Endodermal cell (in vitro differentiated cells): ENCODE data around the gene CTDSP1. TPM values are rescaled to one million over a fixed set of nuclear protein-coding genes. Genes with fewer than 3 reads are reported as not detected.
A peak's percentile ranks its signal among the peaks of the same experiment; 100 is the strongest.

Experiments used
- DNase-seq: peaks from one replicate; pipeline ENCODE4 v3.0.0-alpha.2; 2017
- H3K27ac ChIP-seq: 2 replicates; pipeline ENCODE4 v1.5.1; 2013; ENCODE audit warnings: mild to moderate bottlenecking, low read depth, low read length, moderate library complexity
- H3K27me3 ChIP-seq: 2 replicates; pipeline ENCODE4 v1.6.1; 2013; ENCODE audit warnings: mild to moderate bottlenecking, low read length, moderate library complexity; ENCODE audit not compliant: insufficient read depth, control insufficient read depth, poor library complexity, severe bottlenecking
- H3K36me3 ChIP-seq: 2 replicates; pipeline ENCODE4 v1.7.0; 2013; ENCODE audit warnings: mild to moderate bottlenecking, low read length, moderate library complexity; ENCODE audit not compliant: control insufficient read depth, insufficient read depth
- H3K4me1 ChIP-seq: one replicate; pipeline ENCODE4 v1.7.0; 2013; ENCODE audit warnings: low read length; ENCODE audit not compliant: control insufficient read depth, insufficient read depth
- H3K4me3 ChIP-seq: 2 replicates; pipeline ENCODE4 v1.5.1; 2013; ENCODE audit warnings: mild to moderate bottlenecking, low read length, moderate library complexity
- H3K9ac ChIP-seq: 2 replicates; pipeline ENCODE4 v1.6.1; 2013; ENCODE audit warnings: mild to moderate bottlenecking, low read length, moderate library complexity; ENCODE audit not compliant: poor library complexity, severe bottlenecking; ENCODE audit errors: extremely low read depth
- H3K9me3 ChIP-seq: 2 replicates; pipeline ENCODE4 v1.6.1; 2013; ENCODE audit warnings: mild to moderate bottlenecking, low read length, moderate library complexity; ENCODE audit not compliant: control insufficient read depth
- H3K27ac Mint-ChIP-seq: 2 replicates; pipeline ENCODE4 v1.8.0; 2020; ENCODE audit warnings: mixed read lengths
- H3K27me3 Mint-ChIP-seq: 2 replicates; pipeline ENCODE4 v1.8.0; 2021; ENCODE audit warnings: mild to moderate bottlenecking, mixed read lengths; ENCODE audit not compliant: insufficient read depth
- H3K36me3 Mint-ChIP-seq: 2 replicates; pipeline ENCODE4 v1.8.0; 2020; ENCODE audit warnings: low read depth, mixed read lengths
- H3K4me1 Mint-ChIP-seq: 2 replicates; pipeline ENCODE4 v1.8.0; 2020; ENCODE audit warnings: mixed read lengths
- H3K4me3 Mint-ChIP-seq: 2 replicates; pipeline ENCODE4 v1.8.0; 2020; ENCODE audit warnings: mild to moderate bottlenecking, moderate library complexity, mixed read lengths
- H3K9me3 Mint-ChIP-seq: 2 replicates; pipeline ENCODE4 v1.8.0; 2020; ENCODE audit warnings: mild to moderate bottlenecking, mixed read lengths
- CTCF ChIP-seq: fragments of 200-600 bp; sonication (generic); conservative IDR thresholded peaks from 2 replicates; pipeline ENCODE4 v1.5.0; 2021; ENCODE audit warnings: antibody characterized with exemption, mild to moderate bottlenecking
- WGBS, 2 experiments: methylation state at CpG; one replicate each; pipeline versions ENCODE4 v1.1.5 to v1.1.7; 2013; ENCODE audit warnings: missing lambda C conversion rate in 2 of 2, mixed read lengths in 1 of 2; ENCODE audit not compliant: insufficient coverage in 1 of 2, insufficient read length in 1 of 2; 5-methylcytosine and 5-hydroxymethylcytosine counted together
- total RNA-seq, 2 donors: library from RNA; stranded (reverse); fragmentation: NEBNext Ultra II Directional in 1 of 2; extraction: Animal tissue kit (Norgen Biotek cat#: 25700) in 1 of 2; gene quantifications; 2 replicates in 1 of 2; 3 replicates in 1 of 2; pipeline ENCODE4 v1.2.1, GENCODE V29; 2021

The CTDSP1 gene
- total RNA-seq, 2 donors from 2014 or later = 66.8 to 123 TPM

GRCh38 chr2:218400930-218401881 is 1.5 kb downstream of the CTDSP1 start:
- Mint-ChIP-seq H3K27ac (no peak overlapping the region), H3K4me1 (peaks cover 26% of the 10 kb centered on the region), H3K36me3 (peaks cover 20% of the 10 kb centered on the region), H3K4me3 (peak overlapping the region; percentile 88), H3K9me3 (no peaks in the 10 kb centered on the region), H3K27me3 (peaks cover 16% of the 10 kb centered on the region)
- DNase-seq = peak; percentile 77
- Histone ChIP-seq H3K27me3 (no peaks in the 10 kb centered on the region), H3K27ac (no peak overlapping the region), H3K4me3 (peak overlapping the region; percentile 77), H3K36me3 (peaks cover 33% of the 10 kb centered on the region), H3K9me3 (no peaks in the 10 kb centered on the region), H3K9ac (no peak overlapping the region), H3K4me1 (peaks cover 4% of the 10 kb centered on the region)
- no peak for TF ChIP-seq CTCF
- WGBS, 2 experiments = 62 to 75% methylated on average over 6 to 22 of the region's 24 CpGs

- no peak for TF ChIP-seq CTCF
- no peaks in the 10 kb centered on the region for H3K27me3 ChIP-seq
- H3K36me3 Mint-ChIP-seq = peaks cover 20% of the 10 kb centered on the region
- no peak overlapping the region for H3K4me3 ChIP-seq
- 92 to 100% methylated on average over 3 to 9 of the region's 9 CpGs for WGBS, 2 experiments
- peaks cover 13% of the 10 kb centered on the region for H3K27me3 Mint-ChIP-seq
- H3K9ac ChIP-seq = no peak overlapping the region
- no peaks in the 10 kb centered on the region for H3K9me3 Mint-ChIP-seq
- H3K4me1 ChIP-seq = peaks cover 6% of the 10 kb centered on the region
- DNase-seq = no peak
- peaks cover 33% of the 10 kb centered on the region for H3K36me3 ChIP-seq
- peaks cover 25% of the 10 kb centered on the region for H3K4me1 Mint-ChIP-seq
- peak overlapping the region; percentile 88 for H3K4me3 Mint-ChIP-seq
- no peak overlapping the region for H3K27ac ChIP-seq
- no peaks in the 10 kb centered on the region for H3K9me3 ChIP-seq
- H3K27ac Mint-ChIP-seq = no peak overlapping the region
Measured at GRCh38 chr2:218401890-218402289, 2.2 kb downstream of the CTDSP1 start.

- no peak for DNase-seq
- no peaks in the 10 kb centered on the region for H3K9me3 Mint-ChIP-seq
- TF ChIP-seq CTCF = no peak
- H3K9me3 ChIP-seq = no peaks in the 10 kb centered on the region
- 93 to 100% methylated on average over 2 to 8 of the region's 8 CpGs for WGBS, 2 experiments
- H3K4me1 Mint-ChIP-seq = peaks cover 25% of the 10 kb centered on the region
- H3K27ac Mint-ChIP-seq = peak overlapping the region; percentile 10
- no peak overlapping the region for H3K4me3 Mint-ChIP-seq
- no peak overlapping the region for H3K4me3 ChIP-seq
- H3K36me3 ChIP-seq = peaks cover 33% of the 10 kb centered on the region
- peaks cover 7% of the 10 kb centered on the region for H3K27me3 Mint-ChIP-seq
- H3K9ac ChIP-seq = no peak overlapping the region
- H3K4me1 ChIP-seq = peaks cover 11% of the 10 kb centered on the region
- peaks cover 20% of the 10 kb centered on the region for H3K36me3 Mint-ChIP-seq
- H3K27me3 ChIP-seq = no peaks in the 10 kb centered on the region
- H3K27ac ChIP-seq = no peak overlapping the region
Measured at GRCh38 chr2:218402491-218402901, 2.8 kb downstream of the CTDSP1 start.
